ENCODE measurements around the gene GNE. TPM values are rescaled to one million over a fixed set of nuclear protein-coding genes. Genes with fewer than 3 reads are reported as not detected.

GNE gene
- total RNA-seq, 1 experiment from 2014 or later = 8.4 TPM

DNA sequence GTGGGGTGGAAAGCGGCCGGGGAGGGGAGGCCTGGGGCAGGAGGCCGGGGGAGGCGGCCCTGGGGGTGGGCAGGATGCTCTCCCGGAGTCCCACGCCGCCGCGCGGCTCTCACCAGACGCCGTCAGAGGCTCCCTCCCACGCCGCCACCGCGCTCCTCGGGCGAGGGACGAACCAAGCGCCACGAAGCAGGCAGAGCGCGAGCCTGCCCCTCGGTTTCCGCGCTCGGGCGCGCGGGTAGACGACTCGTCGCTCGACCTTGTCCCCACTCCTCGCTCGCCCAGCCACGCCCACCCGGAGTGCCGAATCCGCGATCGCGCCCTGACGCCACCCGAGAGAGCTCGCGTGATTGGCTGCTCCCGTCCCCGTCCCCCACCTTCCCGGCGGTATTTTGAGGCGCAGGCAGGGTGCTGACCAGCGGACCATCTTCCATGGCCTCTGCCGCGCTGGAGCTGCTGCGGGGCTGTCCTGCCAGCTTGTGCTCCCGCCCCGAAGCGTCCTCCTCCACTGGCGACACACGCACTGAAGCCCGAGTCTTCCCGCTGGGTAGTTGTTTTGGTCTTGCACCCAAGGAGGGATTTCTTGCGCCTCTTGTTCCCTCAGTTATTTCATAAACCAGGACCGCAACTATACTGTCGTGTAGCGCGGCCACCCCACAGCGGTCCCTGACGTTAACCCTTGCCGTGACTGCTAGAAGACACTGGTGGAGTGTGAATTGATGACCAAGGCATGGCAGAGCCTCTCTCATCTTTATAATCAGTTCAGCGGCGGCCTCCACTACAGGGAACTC lies at the start of gene GNE (continued):
- TF ChIP-seq, protein P1, sequence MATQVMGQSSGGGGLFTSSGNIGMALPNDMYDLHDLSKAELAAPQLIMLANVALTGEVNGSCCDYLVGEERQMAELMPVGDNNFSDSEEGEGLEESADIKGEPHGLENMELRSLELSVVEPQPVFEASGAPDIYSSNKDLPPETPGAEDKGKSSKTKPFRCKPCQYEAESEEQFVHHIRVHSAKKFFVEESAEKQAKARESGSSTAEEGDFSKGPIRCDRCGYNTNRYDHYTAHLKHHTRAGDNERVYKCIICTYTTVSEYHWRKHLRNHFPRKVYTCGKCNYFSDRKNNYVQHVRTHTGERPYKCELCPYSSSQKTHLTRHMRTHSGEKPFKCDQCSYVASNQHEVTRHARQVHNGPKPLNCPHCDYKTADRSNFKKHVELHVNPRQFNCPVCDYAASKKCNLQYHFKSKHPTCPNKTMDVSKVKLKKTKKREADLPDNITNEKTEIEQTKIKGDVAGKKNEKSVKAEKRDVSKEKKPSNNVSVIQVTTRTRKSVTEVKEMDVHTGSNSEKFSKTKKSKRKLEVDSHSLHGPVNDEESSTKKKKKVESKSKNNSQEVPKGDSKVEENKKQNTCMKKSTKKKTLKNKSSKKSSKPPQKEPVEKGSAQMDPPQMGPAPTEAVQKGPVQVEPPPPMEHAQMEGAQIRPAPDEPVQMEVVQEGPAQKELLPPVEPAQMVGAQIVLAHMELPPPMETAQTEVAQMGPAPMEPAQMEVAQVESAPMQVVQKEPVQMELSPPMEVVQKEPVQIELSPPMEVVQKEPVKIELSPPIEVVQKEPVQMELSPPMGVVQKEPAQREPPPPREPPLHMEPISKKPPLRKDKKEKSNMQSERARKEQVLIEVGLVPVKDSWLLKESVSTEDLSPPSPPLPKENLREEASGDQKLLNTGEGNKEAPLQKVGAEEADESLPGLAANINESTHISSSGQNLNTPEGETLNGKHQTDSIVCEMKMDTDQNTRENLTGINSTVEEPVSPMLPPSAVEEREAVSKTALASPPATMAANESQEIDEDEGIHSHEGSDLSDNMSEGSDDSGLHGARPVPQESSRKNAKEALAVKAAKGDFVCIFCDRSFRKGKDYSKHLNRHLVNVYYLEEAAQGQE (IDR thresholded peaks at IDR 0.05; ENCODE audit: low read depth) = no peak
- peak; percentile 28 for TF ChIP-seq TCF7L2 (IDR thresholded peaks at IDR 0.05; ENCODE audit: borderline replicate concordance, extremely low read depth, insufficient read depth, insufficient read length)
- TF ChIP-seq YY1 (IDR thresholded peaks at IDR 0.05; ENCODE audit: extremely low read depth, insufficient replicate concordance, low read depth, low read length) = peak; percentile 53
- no peak for TF ChIP-seq JUND (IDR thresholded peaks at IDR 0.05)
- TF ChIP-seq SIN3A (IDR thresholded peaks at IDR 0.05; ENCODE audit: low read depth) = peak; percentile 68

DNA sequence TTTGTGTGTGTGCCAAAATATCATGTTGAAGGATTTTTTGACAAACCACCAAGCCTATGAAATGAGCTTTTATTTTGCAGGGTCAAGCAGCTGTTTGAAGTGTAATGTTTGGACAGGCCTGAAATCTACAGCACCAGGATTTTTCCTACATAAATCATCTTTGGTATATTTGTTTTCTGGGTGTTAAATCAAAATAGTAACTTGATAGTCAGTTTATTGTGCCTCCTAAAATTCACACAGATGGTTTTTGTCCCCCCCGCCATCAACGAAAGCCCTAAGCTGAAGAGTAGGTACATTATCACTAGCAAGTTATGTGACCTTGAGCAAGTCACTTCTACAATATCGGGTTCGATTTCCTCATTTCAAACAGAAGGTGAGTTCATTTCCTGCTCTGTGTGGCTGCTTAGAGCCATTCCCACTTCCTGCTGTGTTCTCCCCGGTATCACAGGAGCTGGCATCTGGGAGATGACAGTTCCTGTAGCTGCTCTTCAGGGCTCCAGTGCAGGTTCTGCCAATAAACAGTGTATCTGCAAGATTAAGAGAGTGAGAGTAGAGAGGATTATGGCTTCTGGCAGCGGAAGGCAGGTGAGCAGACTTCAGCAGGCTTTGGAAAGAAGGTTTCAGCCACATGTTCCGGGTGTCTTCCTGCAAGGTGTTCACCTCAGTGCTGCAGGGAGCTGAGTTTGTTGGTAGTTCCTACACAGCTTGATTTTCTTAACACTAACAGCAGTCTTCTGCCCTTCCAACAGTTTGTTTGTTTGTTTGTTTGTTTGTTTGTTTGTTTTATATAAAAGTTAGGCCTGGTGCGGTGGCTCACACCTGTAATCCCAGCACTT lies 48.4 kb upstream of the GNE start:
- Histone ChIP-seq H3K4me2 (ENCODE audit: low read length) (no peak overlapping the region), H4K20me1 (ENCODE audit: insufficient read depth) (no peaks in the 10 kb centered on the region), H3K36me3 (ENCODE audit: control insufficient read depth in 1 of 2, insufficient read depth in 2 of 2, low read length in 2 of 2) (no peaks in the 10 kb centered on the region), H2AFZ (ENCODE audit: low read depth, low read length, poor library complexity, severe bottlenecking) (no peak overlapping the region), H3K4me3 (replicated peaks in 1 of 2; ENCODE audit: low read depth in 1 of 2, low read length in 2 of 2) (no peak overlapping the region), H3K9ac (ENCODE audit: low read length) (no peak overlapping the region), H3K9me2 (ENCODE audit: insufficient read depth) (no peaks in the 10 kb centered on the region), H3K4me1 (ENCODE audit: control insufficient read depth in 1 of 2, insufficient read depth in 2 of 2, low read length in 2 of 2) (peaks cover 4 to 8% of the 10 kb centered on the region in 2 experiments; a peak in 3 of 4 replicates), H3K27ac (ENCODE audit: low read depth, low read length) (no peak overlapping the region), H3K79me2 (ENCODE audit: insufficient read depth, low read length) (no peaks in the 10 kb centered on the region), H3K9me3 (ENCODE audit: control insufficient read depth in 1 of 2, insufficient read depth in 1 of 2, low read depth in 1 of 2, low read length in 2 of 2) (no peaks in the 10 kb centered on the region), H3K27me3 (ENCODE audit: insufficient read depth, low read length) (no peaks in the 10 kb centered on the region)
- RAD21 ChIA-PET (ENCODE audit: low non-redundant PET in 1 of 2, low total read pairs in 2 of 2, uncharacterized antibody in 2 of 2, unreplicated experiment in 2 of 2) = no interaction called here
- BruUV-seq (replicated peaks) = no TSS peak
- intact Hi-C loops (cut with micrococcal nuclease) = no loop called here
- DNase-seq (ENCODE audit: low read depth, low spot score) (no peak), ATAC-seq (no peak)
- CTCF ChIA-PET = interaction anchor here (1.6 kb wide), 1 partner anchor 22 kb away, joined by 7 read pairs; no protein-coding TSS in a partner anchor
- POLR2A ChIA-PET = no interaction called here
- TF ChIP-seq, protein P2, sequence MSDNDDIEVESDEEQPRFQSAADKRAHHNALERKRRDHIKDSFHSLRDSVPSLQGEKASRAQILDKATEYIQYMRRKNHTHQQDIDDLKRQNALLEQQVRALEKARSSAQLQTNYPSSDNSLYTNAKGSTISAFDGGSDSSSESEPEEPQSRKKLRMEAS (IDR thresholded peaks at IDR 0.05) = no peak
- no peak for TF ChIP-seq FOSL1 (IDR thresholded peaks at IDR 0.05; ENCODE audit: low read depth)
- no peak for TF ChIP-seq EZH2phosphoT487 (IDR thresholded peaks at IDR 0.05; ENCODE audit: borderline replicate concordance)
- no peak for TF ChIP-seq JUND (IDR thresholded peaks at IDR 0.05)
- TF ChIP-seq, protein P3, sequence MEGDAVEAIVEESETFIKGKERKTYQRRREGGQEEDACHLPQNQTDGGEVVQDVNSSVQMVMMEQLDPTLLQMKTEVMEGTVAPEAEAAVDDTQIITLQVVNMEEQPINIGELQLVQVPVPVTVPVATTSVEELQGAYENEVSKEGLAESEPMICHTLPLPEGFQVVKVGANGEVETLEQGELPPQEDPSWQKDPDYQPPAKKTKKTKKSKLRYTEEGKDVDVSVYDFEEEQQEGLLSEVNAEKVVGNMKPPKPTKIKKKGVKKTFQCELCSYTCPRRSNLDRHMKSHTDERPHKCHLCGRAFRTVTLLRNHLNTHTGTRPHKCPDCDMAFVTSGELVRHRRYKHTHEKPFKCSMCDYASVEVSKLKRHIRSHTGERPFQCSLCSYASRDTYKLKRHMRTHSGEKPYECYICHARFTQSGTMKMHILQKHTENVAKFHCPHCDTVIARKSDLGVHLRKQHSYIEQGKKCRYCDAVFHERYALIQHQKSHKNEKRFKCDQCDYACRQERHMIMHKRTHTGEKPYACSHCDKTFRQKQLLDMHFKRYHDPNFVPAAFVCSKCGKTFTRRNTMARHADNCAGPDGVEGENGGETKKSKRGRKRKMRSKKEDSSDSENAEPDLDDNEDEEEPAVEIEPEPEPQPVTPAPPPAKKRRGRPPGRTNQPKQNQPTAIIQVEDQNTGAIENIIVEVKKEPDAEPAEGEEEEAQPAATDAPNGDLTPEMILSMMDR (IDR thresholded peaks at IDR 0.05 in 2 of 3, conservative IDR thresholded peaks at IDR 0.05 in 1 of 3; ENCODE audit: borderline replicate concordance in 1 of 3, insufficient read depth in 1 of 3, low read depth in 2 of 3, low read length in 2 of 3) = no peak
- TF ChIP-seq ELF1 (IDR thresholded peaks at IDR 0.05; ENCODE audit: borderline replicate concordance, low read depth) = no peak
- no peak for TF ChIP-seq CBX3 (IDR thresholded peaks at IDR 0.05; ENCODE audit: low read depth)
- TF ChIP-seq RAD21 (IDR thresholded peaks at IDR 0.05; ENCODE audit: low read depth) = no peak
- TF ChIP-seq, protein P1 (IDR thresholded peaks at IDR 0.05; ENCODE audit: low read depth) = no peak
